NCI-H128 (cell line): ENCODE data around the gene KCTD5.
"Not testable (repeated sequence)": the region's sequence is repeated elsewhere in the genome, so short reads cannot be mapped to it uniquely, and the experiment has no call there.

Experiments
- DNase-seq: peaks from one replicate; lab custom pipeline; 2025; ENCODE audit not compliant: unreplicated experiment; lab: John Stamatoyannopoulos, UW

KCTD5 gene

DNA sequence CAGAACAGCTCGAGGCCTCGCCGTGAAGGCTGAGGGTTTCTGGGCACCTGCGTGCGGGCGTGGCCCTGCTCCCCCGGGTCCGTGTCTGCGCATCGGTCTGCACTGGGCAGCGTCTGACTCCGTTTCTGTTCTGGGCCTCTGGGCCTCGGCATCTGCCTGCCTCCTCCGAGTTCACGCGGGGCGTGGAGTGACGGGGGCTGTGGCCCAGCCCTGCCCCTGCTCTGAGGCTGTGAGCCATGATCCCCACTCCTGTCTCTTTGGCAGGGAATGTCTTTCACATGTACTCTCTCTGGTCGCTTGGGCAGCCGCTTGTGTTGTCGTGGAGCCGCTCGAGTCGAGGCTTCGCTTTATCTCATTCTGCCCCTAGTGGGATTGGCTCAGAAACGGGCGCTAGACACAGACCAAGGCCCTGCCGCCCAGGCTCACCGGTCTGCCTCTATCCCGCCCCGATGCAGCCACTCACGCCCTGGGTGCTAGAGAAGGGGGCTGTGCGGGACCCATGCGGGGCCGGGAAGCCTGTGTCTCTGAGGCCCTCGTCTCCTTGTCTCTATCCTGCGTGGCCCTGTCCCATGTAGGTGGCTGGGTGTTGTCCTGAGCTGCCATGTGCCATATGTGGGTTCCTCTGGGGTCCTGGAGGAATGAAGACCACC, 14.4 kb downstream of the KCTD5 start:
- DNase-seq: not testable (repeated sequence)

GRCh38 chr16:2697401-2697948, 15.2 kb downstream of the KCTD5 start:
- no peak for DNase-seq

- DNase-seq: no peak
These were observed 16.0 kb downstream of the KCTD5 start for GRCh38 chr16:2698103-2698870.

DNA sequence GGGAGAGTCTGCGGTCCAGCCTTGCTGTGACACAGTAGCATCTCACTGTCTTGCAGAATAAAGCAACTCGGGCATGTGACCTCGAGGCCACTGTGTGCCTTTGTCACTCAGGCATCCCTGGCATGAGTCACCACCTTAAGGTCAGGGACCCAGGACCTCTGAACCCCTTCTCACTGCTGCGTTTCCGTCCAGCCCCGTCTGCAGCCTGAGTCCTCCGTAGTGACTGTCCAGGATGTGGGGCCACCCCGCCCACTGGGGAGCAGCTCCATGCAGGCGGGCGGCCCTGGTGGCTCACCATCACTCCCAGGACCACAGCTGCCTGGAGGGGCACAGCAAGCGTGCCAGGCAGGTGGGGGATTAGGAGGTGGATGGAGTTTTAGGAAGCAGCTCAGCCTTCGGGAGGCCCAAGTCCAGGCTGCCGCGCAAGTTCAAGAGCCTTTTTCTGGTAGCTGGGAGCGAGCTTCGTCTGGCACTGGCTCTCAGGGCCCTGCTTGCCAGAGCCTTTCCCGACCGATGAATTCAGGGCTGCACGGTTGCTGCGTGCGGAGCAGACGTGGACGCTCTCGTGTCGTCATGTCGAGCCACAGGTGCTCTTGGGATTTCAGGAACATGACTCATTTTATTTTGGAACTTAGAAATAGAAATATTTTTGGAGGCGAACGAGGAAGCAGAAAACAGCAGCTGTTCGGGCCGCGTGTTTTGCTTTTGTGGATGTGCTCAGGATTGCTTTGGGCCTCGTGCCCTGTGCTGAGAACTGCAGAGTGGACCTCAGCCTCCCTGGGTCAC, 16.8 kb downstream of the KCTD5 start:
- no peak for DNase-seq

DNA sequence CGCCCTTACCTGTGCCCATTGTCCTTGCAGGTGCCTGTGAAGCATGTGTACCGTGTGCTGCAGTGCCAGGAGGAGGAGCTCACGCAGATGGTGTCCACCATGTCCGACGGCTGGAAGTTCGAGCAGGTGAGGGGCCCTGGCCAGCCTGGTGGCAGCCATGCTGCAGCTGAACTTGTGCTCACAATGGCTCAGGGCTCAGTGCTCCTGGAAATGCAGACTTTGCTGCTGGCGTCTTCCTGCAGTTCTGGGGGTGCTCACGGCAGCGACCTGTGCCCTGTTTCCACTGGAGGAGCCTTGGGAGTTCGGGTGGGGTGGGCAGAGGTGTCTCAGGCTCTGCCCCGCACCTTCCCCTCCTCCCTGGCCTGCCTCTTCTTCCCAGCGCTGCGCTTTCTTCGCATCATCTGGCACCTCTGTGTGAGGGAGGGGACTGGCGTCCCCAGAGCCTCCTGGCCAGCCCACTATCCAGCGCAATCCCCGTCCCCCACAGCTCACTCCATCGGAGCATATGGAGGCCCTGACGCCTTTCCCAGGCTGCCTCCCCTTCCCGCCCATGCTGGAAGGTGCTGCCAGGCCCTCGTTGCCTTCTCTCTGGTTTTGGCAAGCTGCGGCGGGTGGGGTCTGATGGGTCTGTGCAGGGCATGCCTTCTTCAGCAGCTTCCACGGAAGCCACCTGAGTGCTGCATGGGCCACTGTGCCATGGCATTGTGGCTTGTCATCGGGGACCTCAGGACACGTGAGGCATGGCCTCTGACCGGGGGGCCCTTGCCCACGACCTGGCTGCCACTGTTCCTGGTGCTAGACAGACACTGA, 17.7 kb downstream of the KCTD5 start:
- no peak for DNase-seq

DNA sequence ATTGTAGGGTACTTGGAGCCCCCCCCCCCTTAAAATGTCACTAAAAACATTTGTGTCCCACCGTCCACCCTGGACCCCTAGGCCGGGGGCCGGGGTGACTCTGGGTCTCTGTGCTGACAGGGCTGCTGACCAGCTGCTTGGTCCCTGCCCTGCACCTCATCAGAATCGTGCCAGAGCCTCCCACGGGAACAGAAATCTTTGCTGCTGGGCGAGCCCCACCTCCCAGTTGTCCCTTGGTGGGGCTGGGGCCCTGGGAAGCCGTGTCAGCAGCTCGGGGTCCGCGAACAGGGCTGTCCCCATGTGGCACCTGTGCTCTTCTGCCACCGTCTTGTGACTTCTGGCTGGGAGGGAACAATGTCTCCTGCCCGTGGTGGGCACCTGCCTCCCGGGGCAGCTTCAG, 18.5 kb downstream of the KCTD5 start:
- DNase-seq: no peak

GRCh38 chr16:2701272-2701671, 18.9 kb downstream of the KCTD5 start:
- no peak for DNase-seq

GRCh38 chr16:2701713-2702437, 19.6 kb downstream of the KCTD5 start:
- DNase-seq: no peak

DNA sequence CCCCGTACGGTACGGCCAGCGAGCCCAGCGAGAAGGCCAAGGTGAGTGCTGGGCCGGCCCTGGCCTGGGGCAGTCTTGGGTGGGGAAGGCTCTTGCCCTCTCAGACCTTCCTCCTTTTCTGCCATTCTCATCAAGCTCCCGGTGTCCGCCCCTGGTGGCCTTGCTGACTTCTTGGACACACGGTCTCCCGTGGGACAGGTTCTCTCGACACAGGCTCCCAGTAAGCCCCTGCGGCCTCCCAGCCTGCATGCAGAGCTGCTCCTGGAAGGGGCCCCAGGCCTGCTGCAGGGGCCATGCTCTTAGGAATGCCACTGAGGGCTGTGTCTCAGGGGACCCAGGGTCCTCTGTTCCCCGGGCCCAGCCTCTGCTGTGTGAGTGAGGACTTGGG, 20.1 kb downstream of the KCTD5 start:
- no peak for DNase-seq

- no peak for DNase-seq
These were observed 20.8 kb downstream of the KCTD5 start for GRCh38 chr16:2702871-2703745.

- no peak for DNase-seq
These were observed 22.1 kb downstream of the KCTD5 start for GRCh38 chr16:2704166-2704982.

- no peak for DNase-seq
These were observed 22.6 kb downstream of the KCTD5 start for GRCh38 chr16:2704983-2705275.

GRCh38 chr16:2705351-2705750, 23.0 kb downstream of the KCTD5 start:
- DNase-seq: no peak

- no peak for DNase-seq
These were observed 23.8 kb downstream of the KCTD5 start for GRCh38 chr16:2706085-2706484.

- no peak for DNase-seq
These were observed 24.4 kb downstream of the KCTD5 start for GRCh38 chr16:2706611-2707311.

- no peak for DNase-seq
These were observed 25.3 kb downstream of the KCTD5 start for GRCh38 chr16:2707368-2708289.

GRCh38 chr16:2708290-2708639, 25.9 kb downstream of the KCTD5 start:
- no peak for DNase-seq
